Spleen (tissue), 7 donors: Measurements from ENCODE around the gene TUBB4A.

Experiments
- POLR2A ChIP-seq, 3 donors: fragments of 450-650 bp; IDR thresholded peaks; one replicate each; pipeline ENCODE4 v1.5.1; 2017; ENCODE audit warnings: antibody characterized with exemption in 3 of 3, mild to moderate bottlenecking in 1 of 3
- TF ChIP-seq, protein P1 (sequence below), 11 experiments: fragments of 200-600 bp in 7 of 11; fragments of 450-650 bp in 4 of 11; sonication (generic) in 4 of 11; IDR thresholded peaks in 8 of 11; conservative IDR thresholded peaks in 3 of 11; 1 replicate in 7 of 11; 2 replicates in 4 of 11; pipeline versions ENCODE4 v1.4.0 to v1.8.0; 2016 to 2021; ENCODE audit warnings: antibody characterized with exemption in 11 of 11, inconsistent platforms in 4 of 11, mild to moderate bottlenecking in 1 of 11
- donor health status: DM: no; HTN: no; CAD: no; lungs with moderate emphysema.
- donor health status: DM: no; HTN: no; CAD: no.
- donor health status: DM: no; HTN: no; CAD: no.

DNA sequence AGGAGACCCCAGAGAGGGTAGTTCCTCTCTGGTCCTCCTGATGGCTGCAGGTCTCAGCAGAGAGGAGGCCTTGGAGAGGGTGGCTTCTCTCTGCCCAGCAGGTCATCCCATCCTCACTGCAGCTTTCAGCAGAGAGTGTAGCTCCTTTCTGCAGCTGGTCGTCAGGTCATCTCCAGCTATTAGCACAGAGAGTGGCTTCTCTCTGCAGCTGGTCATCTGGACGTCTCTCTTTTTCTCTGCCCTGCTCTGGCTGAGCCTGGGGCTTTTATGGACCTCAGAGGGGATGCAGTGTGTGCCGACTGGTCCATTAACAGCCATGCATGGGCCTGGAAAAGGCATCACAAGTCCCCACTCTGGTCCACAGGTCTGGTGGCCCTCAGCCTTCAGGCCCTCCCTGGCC, 49.0 kb upstream of the TUBB4A start:
- TF ChIP-seq, protein P1, sequence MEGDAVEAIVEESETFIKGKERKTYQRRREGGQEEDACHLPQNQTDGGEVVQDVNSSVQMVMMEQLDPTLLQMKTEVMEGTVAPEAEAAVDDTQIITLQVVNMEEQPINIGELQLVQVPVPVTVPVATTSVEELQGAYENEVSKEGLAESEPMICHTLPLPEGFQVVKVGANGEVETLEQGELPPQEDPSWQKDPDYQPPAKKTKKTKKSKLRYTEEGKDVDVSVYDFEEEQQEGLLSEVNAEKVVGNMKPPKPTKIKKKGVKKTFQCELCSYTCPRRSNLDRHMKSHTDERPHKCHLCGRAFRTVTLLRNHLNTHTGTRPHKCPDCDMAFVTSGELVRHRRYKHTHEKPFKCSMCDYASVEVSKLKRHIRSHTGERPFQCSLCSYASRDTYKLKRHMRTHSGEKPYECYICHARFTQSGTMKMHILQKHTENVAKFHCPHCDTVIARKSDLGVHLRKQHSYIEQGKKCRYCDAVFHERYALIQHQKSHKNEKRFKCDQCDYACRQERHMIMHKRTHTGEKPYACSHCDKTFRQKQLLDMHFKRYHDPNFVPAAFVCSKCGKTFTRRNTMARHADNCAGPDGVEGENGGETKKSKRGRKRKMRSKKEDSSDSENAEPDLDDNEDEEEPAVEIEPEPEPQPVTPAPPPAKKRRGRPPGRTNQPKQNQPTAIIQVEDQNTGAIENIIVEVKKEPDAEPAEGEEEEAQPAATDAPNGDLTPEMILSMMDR (IDR thresholded peaks at IDR 0.05 in 8 of 11, conservative IDR thresholded peaks at IDR 0.05 in 3 of 11) = no peak
- no peak for TF ChIP-seq POLR2A (IDR thresholded peaks at IDR 0.05)
